Upper lobe of right lung (tissue), 1 donor: ENCODE data around the gene AMIGO1. TPM values are rescaled to one million over a fixed set of nuclear protein-coding genes. Genes with fewer than 3 reads are reported as not detected.

Experiments used
- ATAC-seq: fragments of 200-7000 bp; cut with Tn5 transposase; one replicate; pipeline ENCODE4 v1.9.1; 2020; ENCODE audit warnings: mild to moderate bottlenecking, moderate library complexity
- DNase-seq: peaks from one replicate; pipeline ENCODE4 v3.0.0-alpha.2; 2020
- H3K27ac ChIP-seq: fragments of 200-600 bp; one replicate; pipeline ENCODE4 v1.8.0; 2022
- H3K27me3 ChIP-seq: fragments of 200-600 bp; one replicate; pipeline ENCODE4 v1.8.0; 2022; ENCODE audit warnings: mild to moderate bottlenecking
- H3K36me3 ChIP-seq: fragments of 200-600 bp; one replicate; pipeline ENCODE4 v1.8.0; 2022
- H3K4me1 ChIP-seq: fragments of 200-600 bp; one replicate; pipeline ENCODE4 v1.8.0; 2022
- H3K4me3 ChIP-seq: fragments of 200-600 bp; one replicate; pipeline ENCODE4 v1.8.0; 2022; ENCODE audit warnings: mild to moderate bottlenecking
- H3K9me3 ChIP-seq: fragments of 200-600 bp; one replicate; pipeline ENCODE4 v1.8.0; 2022
- CTCF ChIP-seq: fragments of 200-600 bp; IDR thresholded peaks from one replicate; pipeline ENCODE4 v1.8.0; 2022; ENCODE audit warnings: antibody characterized with exemption
- intact Hi-C: fragments of 100-400 bp; cut with DNase I; formaldehyde crosslinking; loops from one replicate; pipeline ENCODE4 v1.11.0; 2022
- total RNA-seq: library from RNA; stranded (reverse); fragmentation: NEBNext Ultra II Directional; extraction: Animal tissue kit (Norgen Biotek cat#: 25700); gene quantifications from one replicate; pipeline ENCODE4 v1.2.1, GENCODE V29; 2021
- donor health status: DM: no; HTN: yes; CAD: no; lungs with severe emphysema.

The AMIGO1 gene
- total RNA-seq, 1 donor from 2014 or later, result 13.3 TPM

GRCh38 chr1:109535971-109536491 is 26.5 kb upstream of the AMIGO1 start:
- no peaks in the 10 kb centered on the region for H3K36me3 ChIP-seq
- no peak for TF ChIP-seq CTCF
- intact Hi-C loops, result no loop called here
- DNase-seq, result no peak
- H3K27me3 ChIP-seq, result no peaks in the 10 kb centered on the region
- ATAC-seq, result no peak
- H3K9me3 ChIP-seq, result no peaks in the 10 kb centered on the region
- peaks cover 10% of the 10 kb centered on the region for H3K4me1 ChIP-seq
- no peak overlapping the region for H3K4me3 ChIP-seq
- no peak overlapping the region for H3K27ac ChIP-seq

GRCh38 chr1:109535481-109535880 is 26.0 kb upstream of the AMIGO1 start:
- Histone ChIP-seq H3K27ac (no peak overlapping the region), H3K4me3 (no peak overlapping the region), H3K4me1 (peaks cover 10% of the 10 kb centered on the region), H3K36me3 (no peaks in the 10 kb centered on the region), H3K9me3 (no peaks in the 10 kb centered on the region), H3K27me3 (no peaks in the 10 kb centered on the region)
- DNase-seq (no peak), ATAC-seq (no peak)
- intact Hi-C loops, result no loop called here
- TF ChIP-seq CTCF, result no peak

GRCh38 chr1:109534307-109534858 is 24.9 kb upstream of the AMIGO1 start:
- intact Hi-C loops, result loop anchor here (5.0 kb wide), 1 partner anchor 42 kb away; the partner anchor contains the start of gene CYB561D1
- Histone ChIP-seq H3K9me3 (no peaks in the 10 kb centered on the region), H3K4me3 (no peak overlapping the region), H3K27me3 (no peaks in the 10 kb centered on the region), H3K4me1 (peaks cover 10% of the 10 kb centered on the region), H3K27ac (no peak overlapping the region), H3K36me3 (no peaks in the 10 kb centered on the region)
- ATAC-seq (no peak), DNase-seq (no peak)
- no peak for TF ChIP-seq CTCF

- Histone ChIP-seq H3K9me3 (no peaks in the 10 kb centered on the region), H3K27ac (no peak overlapping the region), H3K27me3 (no peaks in the 10 kb centered on the region), H3K36me3 (no peaks in the 10 kb centered on the region), H3K4me3 (no peak overlapping the region), H3K4me1 (peaks cover 10% of the 10 kb centered on the region)
- intact Hi-C loops, result loop anchor here (5.0 kb wide), 1 partner anchor 40 kb away; the partner anchor contains the start of gene CYB561D1
- ATAC-seq (peak; percentile 92), DNase-seq (peak; percentile 86)
- peak; percentile 96 for TF ChIP-seq CTCF
Measured at GRCh38 chr1:109532365-109533136, 23.0 kb upstream of the AMIGO1 start.

GRCh38 chr1:109531826-109532364 is 22.4 kb upstream of the AMIGO1 start:
- H3K27ac ChIP-seq, result no peak overlapping the region

More at GRCh38 chr1:109531826-109532364, 22.4 kb upstream of the AMIGO1 start:
- Histone ChIP-seq H3K9me3 (no peaks in the 10 kb centered on the region), H3K36me3 (no peaks in the 10 kb centered on the region), H3K4me3 (no peak overlapping the region), H3K27me3 (no peaks in the 10 kb centered on the region), H3K4me1 (peaks cover 10% of the 10 kb centered on the region)
- no peak for TF ChIP-seq CTCF
- ATAC-seq, result no peak
- intact Hi-C loops, result loop anchor here (5.0 kb wide), 1 partner anchor 40 kb away; the partner anchor contains the start of gene CYB561D1
- DNase-seq, result no peak
